ENCODE results near the gene CFL1. TPM values are rescaled to one million over a fixed set of nuclear protein-coding genes. Genes with fewer than 3 reads are reported as not detected.

CFL1 gene
- total and polyA plus RNA-seq, 2 of the 8 experiments (the other 6 are each of a cell fraction or from before 2014, with no cell fraction given) = 1,252 to 1,365 TPM

DNA sequence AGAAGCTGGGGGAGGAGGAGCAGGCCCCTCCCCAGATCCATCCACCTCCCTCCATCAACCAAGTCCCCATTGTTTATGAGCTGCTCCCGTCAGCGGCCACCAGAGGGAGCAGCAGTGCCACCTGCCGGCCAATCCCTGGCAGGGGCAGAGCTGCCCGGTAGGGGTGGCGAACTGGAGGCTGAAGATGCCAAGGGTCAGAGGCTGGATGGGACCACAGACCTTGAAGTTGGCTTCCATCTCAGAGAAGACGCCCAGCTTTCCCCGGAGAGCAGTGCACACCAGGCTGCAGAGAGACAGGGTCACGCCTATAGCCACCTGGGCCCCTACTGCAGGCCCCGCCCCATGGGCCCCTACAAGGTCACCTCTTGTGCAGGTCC, 26.7 kb upstream of the CFL1 start (continued):
- no peak for TF ChIP-seq BRCA1 (IDR thresholded peaks at IDR 0.05; ENCODE audit: low read depth, low read length)
- peak; percentile 69 for TF ChIP-seq CREB1 (IDR thresholded peaks at IDR 0.05)
- TF ChIP-seq RAD21 (IDR thresholded peaks at IDR 0.05 in 1 of 2, conservative IDR thresholded peaks at IDR 0.05 in 1 of 2; ENCODE audit: low read depth in 2 of 2, low read length in 2 of 2) = peak; percentile 81 to 91
- TF ChIP-seq JUN (IDR thresholded peaks at IDR 0.05; ENCODE audit: low read depth, low read length) = no peak
- TF ChIP-seq GABPA (IDR thresholded peaks at IDR 0.05; ENCODE audit: borderline replicate concordance, insufficient read depth, low read length) = peak; percentile 59; the same call in 1 of the 2 replicates
- no peak for TF ChIP-seq BACH1 (IDR thresholded peaks at IDR 0.05; ENCODE audit: low read length)
- TF ChIP-seq, protein P1, sequence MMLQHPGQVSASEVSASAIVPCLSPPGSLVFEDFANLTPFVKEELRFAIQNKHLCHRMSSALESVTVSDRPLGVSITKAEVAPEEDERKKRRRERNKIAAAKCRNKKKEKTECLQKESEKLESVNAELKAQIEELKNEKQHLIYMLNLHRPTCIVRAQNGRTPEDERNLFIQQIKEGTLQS (IDR thresholded peaks at IDR 0.05; ENCODE audit: insufficient read depth, low read depth, low read length) = peak; percentile 83; the same call in 1 of the 2 replicates

All from H1 (cell line).